H1 (cell line): ENCODE data around the gene CD200. TPM values are rescaled to one million over a fixed set of nuclear protein-coding genes. Genes with fewer than 3 reads are reported as not detected.

Experiments used
- BCL11A ChIP-seq, 2 experiments: IDR thresholded peaks; one replicate each; pipeline ENCODE4 v1.6.1; 2011; ENCODE audit warnings: low read depth in 2 of 2, low read length in 2 of 2, mild to moderate bottlenecking in 2 of 2
- polyA plus RNA-seq, 7 experiments: library from polyadenylated mRNA; depleted of rRNA in 3 of 7; stranded (reverse) in 5 of 7; unstranded in 2 of 7; fragments of >200 nt in 5 of 7; fragments of 200-250 nt in 2 of 7; gene quantifications; 1 replicate in 5 of 7; 2 replicates in 1 of 7; 4 replicates in 1 of 7; pipeline versions ENCODE4 v1.2.1 to v1.2.3, GENCODE V29; 2011 to 2013; ENCODE audit warnings: missing spikeins in 2 of 7, mixed read lengths in 2 of 7
- total RNA-seq: library from RNA; stranded (reverse); fragmentation: NEBNext Ultra II Directional; extraction: Animal tissue kit (Norgen Biotek cat#: 25700); gene quantifications from 2 replicates; pipeline ENCODE4 v1.2.1, GENCODE V29; 2021

CD200 gene
- total and polyA plus RNA-seq, 2 of the 8 experiments (the other 6 are each of a cell fraction or from before 2014, with no cell fraction given), result 45.8 to 50.2 TPM

DNA sequence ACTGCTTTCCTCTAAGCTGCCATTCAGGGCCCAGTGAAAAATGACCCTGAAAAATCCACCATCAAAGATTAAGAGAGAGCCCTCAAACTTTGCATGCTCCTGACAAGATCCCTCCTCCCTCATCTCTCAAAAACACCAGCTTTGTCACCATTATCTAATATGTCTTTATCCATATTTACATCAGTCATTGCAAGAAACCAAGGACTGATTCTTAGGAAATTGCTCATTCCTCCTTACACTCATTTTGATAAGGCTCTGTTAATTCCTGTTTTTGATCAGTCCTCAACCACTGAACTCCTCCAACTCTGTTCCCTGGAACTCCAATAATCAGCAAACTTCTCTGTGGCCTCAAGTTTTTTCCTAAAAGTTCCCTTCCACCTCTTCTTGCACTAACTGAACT, 51.8 kb downstream of the CD200 start (continued):
- no peak for TF ChIP-seq BCL11A (IDR thresholded peaks at IDR 0.05; ENCODE audit: low read depth in 2 of 2, low read length in 2 of 2)
